ENCODE results near the gene TLCD1.

The TLCD1 gene

GRCh38 chr17:28675490-28675889 is 50.5 kb downstream of the TLCD1 start:
- no peak for DNase-seq
